Neural cell (in vitro differentiated cells): ENCODE measurements around the gene AJUBA. TPM values are rescaled to one million over a fixed set of nuclear protein-coding genes. Genes with fewer than 3 reads are reported as not detected.

Experiments
- H2AFZ ChIP-seq: fragments of 200-600, 300-800 bp; sonication (generic), shearing (Covaris generic); 2 replicates; pipeline ENCODE4 v1.6.0; 2014; ENCODE audit warnings: low read depth, mild to moderate bottlenecking, antibody characterized with exemption, low read length, moderate library complexity
- H3F3A ChIP-seq: fragments of 200-600 bp; shearing (Covaris generic); 2 replicates; pipeline ENCODE4 v1.6.1; 2016; ENCODE audit warnings: mild to moderate bottlenecking, moderate library complexity, mixed read lengths, antibody characterized with exemption, low read length; ENCODE audit not compliant: insufficient read depth, poor library complexity, severe bottlenecking
- H3K27ac ChIP-seq: fragments of 200-600, 300-800 bp; sonication (generic), shearing (Covaris generic); 2 replicates; pipeline ENCODE4 v1.5.1; 2014; ENCODE audit warnings: mild to moderate bottlenecking, low read length, moderate library complexity
- H3K27me3 ChIP-seq: fragments of 300-800, 200-600 bp; sonication (generic), shearing (Covaris generic); 2 replicates; pipeline ENCODE4 v1.6.0; 2014; ENCODE audit warnings: mild to moderate bottlenecking, low read depth, low read length, moderate library complexity; ENCODE audit not compliant: insufficient read depth
- H3K36me3 ChIP-seq: fragments of 300-800, 200-600 bp; sonication (generic), shearing (Covaris generic); 2 replicates; pipeline ENCODE4 v1.5.1; 2014; ENCODE audit warnings: mild to moderate bottlenecking, antibody characterized with exemption, low read length, moderate library complexity; ENCODE audit not compliant: insufficient read depth
- H3K4me2 ChIP-seq: fragments of 300-800, 200-600 bp; sonication (generic), shearing (Covaris generic); 2 replicates; pipeline ENCODE4 v1.6.0; 2014; ENCODE audit warnings: mild to moderate bottlenecking, low read length
- H3K4me3 ChIP-seq: fragments of 300-800, 200-600 bp; sonication (generic), shearing (Covaris generic); 2 replicates; pipeline ENCODE4 v1.5.1; 2014; ENCODE audit warnings: mild to moderate bottlenecking, low read length, moderate library complexity
- H3K79me2 ChIP-seq: fragments of 200-600 bp; shearing (Covaris generic); replicated peaks from 2 replicates; pipeline ENCODE4 v1.6.0; 2014; ENCODE audit warnings: mild to moderate bottlenecking, low read length, moderate library complexity; ENCODE audit not compliant: insufficient read depth
- H3K9ac ChIP-seq: fragments of 300-800, 200-600 bp; sonication (generic), shearing (Covaris generic); 2 replicates; pipeline ENCODE4 v1.6.1; 2016; ENCODE audit warnings: mild to moderate bottlenecking, low read length, mixed read lengths
- H3K9me2 ChIP-seq: fragments of 200-600 bp; shearing (Covaris generic); 2 replicates; pipeline ENCODE4 v1.6.1; 2016; ENCODE audit warnings: mild to moderate bottlenecking, low read length, mixed read lengths; ENCODE audit not compliant: insufficient read depth
- H3K9me3 ChIP-seq: fragments of 200-600, 300-800 bp; sonication (generic), shearing (Covaris generic); 2 replicates; pipeline ENCODE4 v1.6.1; 2016; ENCODE audit warnings: mild to moderate bottlenecking, mixed run types, low read length, moderate library complexity, mixed read lengths
- H4K20me1 ChIP-seq: fragments of 200-600 bp; shearing (Covaris generic); 2 replicates; pipeline ENCODE4 v1.6.1; 2016; ENCODE audit warnings: mild to moderate bottlenecking, mixed run types; ENCODE audit not compliant: insufficient read depth
- EP300 ChIP-seq: fragments of 450-650 bp; conservative IDR thresholded peaks from 2 replicates; pipeline ENCODE4 v1.6.1; 2014; ENCODE audit warnings: antibody characterized with exemption, mild to moderate bottlenecking, moderate library complexity; ENCODE audit not compliant: poor library complexity, severe bottlenecking
- EZH2 ChIP-seq: fragments of 200-600, 300-800 bp; shearing (Covaris generic), sonication (generic); IDR thresholded peaks from 2 replicates; pipeline ENCODE4 v1.6.1; 2014; ENCODE audit warnings: antibody characterized with exemption, low read length, borderline replicate concordance, mild to moderate bottlenecking; ENCODE audit not compliant: insufficient read depth, poor library complexity, severe bottlenecking
- MXI1 ChIP-seq: fragments of 450-650 bp; conservative IDR thresholded peaks from 2 replicates; pipeline ENCODE4 v1.6.1; 2014; ENCODE audit warnings: antibody characterized with exemption, mild to moderate bottlenecking; ENCODE audit not compliant: poor library complexity, severe bottlenecking
- POLR2AphosphoS5 ChIP-seq: IDR thresholded peaks from 2 replicates; pipeline ENCODE4 v1.6.1; 2012
- RAD21 ChIP-seq: fragments of 450-650 bp; conservative IDR thresholded peaks from 2 replicates; pipeline ENCODE4 v1.6.1; 2014; ENCODE audit warnings: antibody characterized with exemption, mild to moderate bottlenecking, moderate library complexity
- SMC3 ChIP-seq: fragments of 450-650 bp; conservative IDR thresholded peaks from 2 replicates; pipeline ENCODE4 v1.6.1; 2014; ENCODE audit warnings: antibody characterized with exemption, mild to moderate bottlenecking, moderate library complexity; ENCODE audit not compliant: poor library complexity
- TAF1 ChIP-seq: IDR thresholded peaks from 2 replicates; pipeline ENCODE4 v1.6.1; 2012; ENCODE audit warnings: low read depth
- polyA plus RNA-seq: library from polyadenylated mRNA; depleted of rRNA; stranded (reverse); fragments of >200 nt; gene quantifications from 2 replicates; pipeline ENCODE4 v1.2.3, GENCODE V29; 2014
- TF ChIP-seq, protein P1 (sequence below): fragments of 450-650 bp; IDR thresholded peaks from 2 replicates; pipeline ENCODE4 v1.5.1; 2014; ENCODE audit warnings: antibody characterized with exemption, mild to moderate bottlenecking, moderate library complexity; ENCODE audit not compliant: poor library complexity, severe bottlenecking
- TF ChIP-seq, protein P2 (sequence below): IDR thresholded peaks from 2 replicates; pipeline ENCODE4 v1.6.1; 2012; ENCODE audit warnings: borderline replicate concordance

The AJUBA gene
- polyA plus RNA-seq, 1 donor from 2014 or later: 1.9 TPM

DNA sequence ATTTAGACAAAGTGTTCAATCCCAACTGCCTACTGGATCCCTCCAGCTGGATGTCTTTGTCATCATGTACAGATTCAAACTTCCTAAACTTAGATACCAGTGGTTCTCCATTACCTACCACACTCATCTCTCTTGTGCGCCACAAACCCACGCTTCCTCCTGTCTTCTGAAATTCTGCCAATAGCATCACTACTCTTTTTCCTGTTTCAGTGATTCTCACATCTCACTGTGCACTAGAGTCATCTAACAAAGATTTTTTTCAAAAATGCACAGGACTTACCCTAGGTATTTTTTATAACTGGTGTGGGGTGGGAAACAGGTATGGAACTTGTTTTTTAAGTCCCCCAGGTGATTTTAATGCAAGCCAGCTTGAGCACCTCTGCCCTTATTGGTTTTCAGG lies 46.4 kb upstream of the AJUBA start:
- TF ChIP-seq TAF1: no peak
- TF ChIP-seq, protein P1, sequence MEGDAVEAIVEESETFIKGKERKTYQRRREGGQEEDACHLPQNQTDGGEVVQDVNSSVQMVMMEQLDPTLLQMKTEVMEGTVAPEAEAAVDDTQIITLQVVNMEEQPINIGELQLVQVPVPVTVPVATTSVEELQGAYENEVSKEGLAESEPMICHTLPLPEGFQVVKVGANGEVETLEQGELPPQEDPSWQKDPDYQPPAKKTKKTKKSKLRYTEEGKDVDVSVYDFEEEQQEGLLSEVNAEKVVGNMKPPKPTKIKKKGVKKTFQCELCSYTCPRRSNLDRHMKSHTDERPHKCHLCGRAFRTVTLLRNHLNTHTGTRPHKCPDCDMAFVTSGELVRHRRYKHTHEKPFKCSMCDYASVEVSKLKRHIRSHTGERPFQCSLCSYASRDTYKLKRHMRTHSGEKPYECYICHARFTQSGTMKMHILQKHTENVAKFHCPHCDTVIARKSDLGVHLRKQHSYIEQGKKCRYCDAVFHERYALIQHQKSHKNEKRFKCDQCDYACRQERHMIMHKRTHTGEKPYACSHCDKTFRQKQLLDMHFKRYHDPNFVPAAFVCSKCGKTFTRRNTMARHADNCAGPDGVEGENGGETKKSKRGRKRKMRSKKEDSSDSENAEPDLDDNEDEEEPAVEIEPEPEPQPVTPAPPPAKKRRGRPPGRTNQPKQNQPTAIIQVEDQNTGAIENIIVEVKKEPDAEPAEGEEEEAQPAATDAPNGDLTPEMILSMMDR: no peak
- Histone ChIP-seq H4K20me1 (no peaks in the 10 kb centered on the region), H3K4me2 (no peak overlapping the region), H3K9me3 (no peaks in the 10 kb centered on the region), H3K79me2 (peaks cover 7% of the 10 kb centered on the region), H3K36me3 (no peaks in the 10 kb centered on the region), H3K27ac (no peak overlapping the region), H3K27me3 (no peaks in the 10 kb centered on the region), H3K4me3 (no peak overlapping the region), H3K9ac (no peak overlapping the region), H2AFZ (no peak overlapping the region), H3F3A (no peaks in the 10 kb centered on the region), H3K9me2 (no peaks in the 10 kb centered on the region)

DNA sequence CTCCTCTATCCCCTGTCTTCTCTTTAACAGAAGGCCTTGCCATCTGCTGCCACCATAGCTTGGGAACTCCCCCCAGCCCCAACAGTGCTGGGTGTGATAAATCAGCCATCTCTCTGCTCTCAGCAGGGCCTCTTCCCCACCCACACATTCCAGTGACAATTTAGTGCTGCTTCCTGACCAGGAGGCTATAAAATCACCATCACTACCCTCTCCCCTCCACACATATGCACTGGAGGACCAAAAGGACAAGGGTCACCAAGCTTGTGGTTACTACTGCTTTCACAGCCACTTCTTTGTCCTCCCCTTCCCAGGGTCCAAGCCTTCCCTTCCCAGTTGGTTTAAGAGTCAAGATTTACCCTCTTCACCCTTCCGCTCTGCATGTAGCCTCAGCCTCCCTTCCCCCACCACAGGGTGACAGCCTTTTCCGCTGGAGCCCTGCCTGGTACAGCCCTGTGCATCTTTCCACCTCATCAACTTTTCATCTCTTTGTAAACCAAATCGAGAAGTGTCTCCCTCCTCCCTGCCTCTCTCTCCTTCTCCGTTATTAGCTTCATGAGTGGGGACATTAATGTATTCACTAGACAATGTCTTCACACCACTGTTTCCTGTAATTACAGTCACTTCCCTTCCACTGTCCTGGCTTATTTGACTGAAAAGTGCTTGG lies 42.9 kb upstream of the AJUBA start:
- Histone ChIP-seq H3K79me2 (no peaks in the 10 kb centered on the region), H3K36me3 (no peaks in the 10 kb centered on the region), H3K27ac (peak overlapping the region; percentile 15), H3K9me3 (no peaks in the 10 kb centered on the region), H3K27me3 (no peaks in the 10 kb centered on the region), H4K20me1 (no peaks in the 10 kb centered on the region), H3K4me3 (no peak overlapping the region), H2AFZ (no peak overlapping the region), H3F3A (no peaks in the 10 kb centered on the region), H3K9me2 (no peaks in the 10 kb centered on the region), H3K9ac (no peak overlapping the region), H3K4me2 (no peak overlapping the region)
- TF ChIP-seq TAF1: no peak
- TF ChIP-seq EZH2: no peak
- no peak for TF ChIP-seq MXI1
- TF ChIP-seq, protein P2, sequence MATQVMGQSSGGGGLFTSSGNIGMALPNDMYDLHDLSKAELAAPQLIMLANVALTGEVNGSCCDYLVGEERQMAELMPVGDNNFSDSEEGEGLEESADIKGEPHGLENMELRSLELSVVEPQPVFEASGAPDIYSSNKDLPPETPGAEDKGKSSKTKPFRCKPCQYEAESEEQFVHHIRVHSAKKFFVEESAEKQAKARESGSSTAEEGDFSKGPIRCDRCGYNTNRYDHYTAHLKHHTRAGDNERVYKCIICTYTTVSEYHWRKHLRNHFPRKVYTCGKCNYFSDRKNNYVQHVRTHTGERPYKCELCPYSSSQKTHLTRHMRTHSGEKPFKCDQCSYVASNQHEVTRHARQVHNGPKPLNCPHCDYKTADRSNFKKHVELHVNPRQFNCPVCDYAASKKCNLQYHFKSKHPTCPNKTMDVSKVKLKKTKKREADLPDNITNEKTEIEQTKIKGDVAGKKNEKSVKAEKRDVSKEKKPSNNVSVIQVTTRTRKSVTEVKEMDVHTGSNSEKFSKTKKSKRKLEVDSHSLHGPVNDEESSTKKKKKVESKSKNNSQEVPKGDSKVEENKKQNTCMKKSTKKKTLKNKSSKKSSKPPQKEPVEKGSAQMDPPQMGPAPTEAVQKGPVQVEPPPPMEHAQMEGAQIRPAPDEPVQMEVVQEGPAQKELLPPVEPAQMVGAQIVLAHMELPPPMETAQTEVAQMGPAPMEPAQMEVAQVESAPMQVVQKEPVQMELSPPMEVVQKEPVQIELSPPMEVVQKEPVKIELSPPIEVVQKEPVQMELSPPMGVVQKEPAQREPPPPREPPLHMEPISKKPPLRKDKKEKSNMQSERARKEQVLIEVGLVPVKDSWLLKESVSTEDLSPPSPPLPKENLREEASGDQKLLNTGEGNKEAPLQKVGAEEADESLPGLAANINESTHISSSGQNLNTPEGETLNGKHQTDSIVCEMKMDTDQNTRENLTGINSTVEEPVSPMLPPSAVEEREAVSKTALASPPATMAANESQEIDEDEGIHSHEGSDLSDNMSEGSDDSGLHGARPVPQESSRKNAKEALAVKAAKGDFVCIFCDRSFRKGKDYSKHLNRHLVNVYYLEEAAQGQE: no peak
- TF ChIP-seq, protein P1: no peak
- no peak for TF ChIP-seq EP300
- no peak for TF ChIP-seq POLR2AphosphoS5
- no peak for TF ChIP-seq SMC3
- TF ChIP-seq RAD21: no peak
